Erythroblast (primary cell): ENCODE measurements around the gene ANKRD63.

Experiments
- DNase-seq, 2 experiments: peaks; one replicate each; lab custom pipeline; 2025; lab: John Stamatoyannopoulos, UW
- GATA1 ChIP-seq: IDR thresholded peaks from 2 replicates; pipeline ENCODE4 v1.6.1; 2011; ENCODE audit warnings: low read depth, mild to moderate bottlenecking, control low read depth, low read length, moderate library complexity
- POLR2A ChIP-seq: IDR thresholded peaks from 2 replicates; pipeline ENCODE4 v1.6.1; 2011; ENCODE audit warnings: mild to moderate bottlenecking, low read length

Gene ANKRD63

DNA sequence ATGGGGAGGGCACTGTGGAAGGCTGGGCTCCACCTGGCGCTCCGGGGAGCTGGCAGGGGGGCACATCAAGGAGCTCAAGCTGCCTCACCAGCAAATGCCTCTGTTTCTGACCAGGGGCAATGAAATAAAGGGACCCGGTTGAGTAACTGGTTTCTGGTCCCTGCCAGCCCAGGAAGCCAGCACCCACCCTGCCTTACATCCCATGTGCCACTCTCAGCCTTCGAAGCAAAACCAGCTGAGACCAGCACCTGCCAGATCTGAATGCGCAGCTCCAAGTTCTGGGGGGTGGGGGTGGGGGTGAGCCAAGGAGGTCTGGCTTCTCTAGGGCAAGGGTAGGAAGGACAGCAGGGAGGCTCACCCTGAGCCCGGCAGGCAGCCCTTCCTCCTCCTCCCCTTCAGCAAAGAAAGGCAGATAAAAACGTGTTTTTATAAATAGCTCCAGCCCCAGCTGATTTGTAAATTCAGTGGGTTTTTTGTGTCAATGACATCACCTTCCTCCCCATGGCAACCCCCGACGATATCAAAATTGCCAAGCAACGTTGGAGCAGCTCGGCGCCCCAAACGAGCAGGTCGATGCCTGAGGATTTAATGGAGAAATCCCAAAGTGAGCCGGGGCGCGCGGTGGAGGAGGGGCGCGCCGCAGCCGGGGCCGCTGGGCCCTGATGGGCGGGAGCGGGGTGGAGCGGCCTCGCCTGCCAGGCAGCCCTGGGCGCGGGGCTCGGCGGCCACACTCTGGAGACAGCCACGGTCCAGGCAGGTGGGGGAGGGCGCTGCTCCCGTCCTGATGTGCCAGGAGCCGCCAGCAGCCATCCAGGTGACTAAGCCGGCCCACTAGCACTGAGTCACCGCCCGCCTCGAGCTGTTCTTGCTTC, 44.1 kb downstream of the ANKRD63 start, which contains the start of gene PAK6:
TSS of gene PAK6 (plus strand) at position 532 of the 872 bp plus-strand sequence. CDS start 25,723 bp downstream, outside the sequence.
- TF ChIP-seq GATA1 (no peak), POLR2A (peak; percentile 19)
- DNase-seq: peak; percentile 46 to 67

DNA sequence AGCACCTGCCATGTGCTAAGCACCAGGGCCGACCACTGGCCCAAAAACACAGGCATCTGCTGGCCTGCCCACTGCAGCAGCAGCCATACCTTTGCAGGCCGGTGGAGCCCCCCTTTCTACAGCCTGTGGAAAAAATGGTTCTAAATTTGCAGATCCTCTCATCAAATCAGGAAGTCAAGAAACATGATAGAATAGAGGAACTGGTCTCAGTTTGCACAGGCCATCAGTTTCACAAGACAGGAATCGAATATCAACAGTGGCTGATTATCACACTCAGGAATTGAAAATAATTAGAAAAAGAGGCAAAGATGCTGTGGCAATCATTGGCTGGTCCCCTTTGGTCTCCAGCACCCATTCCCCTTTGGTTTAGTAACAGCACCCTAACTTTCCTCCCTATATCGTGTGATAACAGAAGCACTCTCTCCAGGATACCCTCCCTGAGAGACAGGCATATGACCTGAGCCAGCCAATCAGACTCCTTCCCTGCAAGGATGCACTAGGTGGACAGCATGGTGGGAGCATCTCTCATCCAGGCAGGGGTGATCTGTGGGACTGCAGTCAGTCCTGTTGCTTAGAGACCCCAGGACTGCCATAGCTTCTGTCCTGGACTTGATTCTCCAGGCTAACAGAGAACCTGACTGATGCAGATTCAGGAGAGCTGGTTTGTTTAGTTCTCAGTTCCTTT, 47.5 kb downstream of the ANKRD63 start:
- DNase-seq: no peak
- TF ChIP-seq GATA1: no peak

DNA sequence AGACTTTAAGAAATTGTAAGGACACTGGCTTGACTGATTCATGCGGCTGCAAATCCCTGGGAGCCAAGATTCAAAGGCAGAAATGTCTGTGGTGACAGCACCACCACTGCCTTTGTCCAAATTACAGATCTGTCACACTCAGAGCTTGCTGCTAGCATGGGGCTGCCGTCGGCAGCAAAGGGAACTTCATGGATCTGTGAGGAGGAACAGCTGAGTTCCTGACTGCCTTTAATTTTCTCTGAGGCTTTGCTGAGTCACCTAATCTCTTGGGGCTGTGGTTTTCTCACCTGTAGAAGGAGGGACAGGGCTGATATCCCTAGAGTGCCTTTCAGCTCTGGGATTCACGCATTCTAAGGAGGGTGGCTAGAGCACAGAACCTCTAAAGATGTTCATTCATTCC, 48.1 kb downstream of the ANKRD63 start:
- no peak for DNase-seq
- no peak for TF ChIP-seq GATA1
- no peak for TF ChIP-seq POLR2A

DNA sequence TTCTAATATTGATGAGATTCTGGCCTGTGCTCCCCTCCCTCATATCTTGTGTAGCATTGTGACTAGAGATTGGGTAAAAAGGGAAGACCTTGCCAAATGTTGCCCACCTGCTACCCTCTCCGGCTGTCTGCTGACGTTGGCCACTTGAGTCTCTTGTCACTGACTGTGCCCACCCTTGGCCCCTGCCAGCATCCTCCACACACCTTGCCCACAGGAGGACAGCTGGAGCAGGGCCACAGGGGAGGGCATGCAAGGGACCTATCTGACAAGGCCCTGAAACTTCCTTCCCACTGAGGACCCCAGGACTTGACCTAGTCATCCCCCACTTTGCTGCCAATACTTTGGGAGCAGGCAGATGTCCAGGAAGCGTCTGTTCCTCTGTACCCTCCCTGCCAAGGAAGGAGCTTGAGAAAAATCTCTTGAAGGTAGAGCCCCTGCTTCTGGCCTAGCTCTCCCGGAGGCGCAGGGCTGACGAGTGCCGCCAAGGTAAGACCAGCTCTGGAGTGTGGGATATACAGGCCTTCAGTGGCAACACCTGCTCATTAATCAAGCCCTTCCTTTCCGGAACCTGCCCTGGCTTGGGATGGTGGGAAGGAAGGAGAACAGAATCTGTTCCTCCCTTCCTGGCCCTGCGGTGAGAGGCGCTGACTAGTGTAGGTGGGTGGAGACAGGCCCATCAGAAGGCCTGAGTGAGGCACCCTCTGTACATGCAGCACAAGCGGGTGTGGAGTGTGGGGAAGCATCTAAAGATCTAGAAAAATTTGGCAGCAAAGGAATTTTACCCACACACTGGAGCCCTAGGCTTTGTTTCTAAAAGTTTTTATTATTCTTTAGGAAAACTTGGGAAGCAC, 48.9 kb downstream of the ANKRD63 start:
- no peak for TF ChIP-seq POLR2A
- TF ChIP-seq GATA1: no peak
- no peak for DNase-seq

DNA sequence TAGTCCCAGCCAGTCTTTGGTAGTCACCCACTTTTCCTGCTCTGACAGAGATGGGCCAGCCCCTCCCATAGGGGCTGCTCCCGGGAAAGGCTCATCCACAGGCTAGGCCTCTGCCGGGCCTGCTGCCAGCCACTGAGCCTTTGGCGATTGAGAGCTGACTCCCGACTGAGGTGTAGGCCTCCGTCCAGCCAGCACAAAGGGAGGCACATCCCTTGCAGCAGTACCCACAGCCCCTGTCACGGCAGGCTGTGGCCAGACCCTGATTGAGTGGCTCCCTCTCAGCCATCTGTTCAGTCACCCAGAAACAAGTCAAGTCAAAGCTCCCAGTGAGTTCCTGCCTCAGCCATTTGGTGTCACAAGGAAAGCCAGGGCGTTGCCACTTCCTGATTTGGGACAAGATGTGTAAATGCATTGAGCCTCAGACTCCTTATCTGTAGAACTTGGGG, 50.2 kb downstream of the ANKRD63 start:
- peak in 1 of 2 experiments; percentile 12 for DNase-seq
- no peak for TF ChIP-seq POLR2A
- TF ChIP-seq GATA1: no peak
